D721Med (cell line): ENCODE data around the gene ZNF266.

Experiments used
- DNase-seq: peaks from one replicate; pipeline ENCODE4 v3.0.0; 2011; ENCODE audit warnings: low spot score; ENCODE audit not compliant: insufficient read length
- FAIRE-seq: peaks from 2 replicates; lab custom pipeline; 2011; peaks lifted over from hg19 to GRCh38; lab: Jason Lieb, UNC
- CTCF ChIP-seq: IDR thresholded peaks from 2 replicates; pipeline ENCODE4 v1.5.1; 2012; ENCODE audit warnings: mild to moderate bottlenecking, control low read depth; ENCODE audit not compliant: insufficient read depth; ENCODE audit errors: missing control alignments

ZNF266 gene

GRCh38 chr19:9407827-9408226 lies 27.5 kb downstream of the ZNF266 start:
- TF ChIP-seq CTCF, result no peak
- DNase-seq, result no peak
- no peak for FAIRE-seq

- DNase-seq (peak; percentile 72), FAIRE-seq (no peak)
- TF ChIP-seq CTCF, result no peak
Measured at GRCh38 chr19:9406798-9407352, 28.5 kb downstream of the ZNF266 start.

GRCh38 chr19:9381361-9381785 lies 54.0 kb downstream of the ZNF266 start:
- DNase-seq (no peak), FAIRE-seq (no peak)
- TF ChIP-seq CTCF, result no peak

GRCh38 chr19:9370738-9371619 lies 64.4 kb downstream of the ZNF266 start:
- no peak for FAIRE-seq
- TF ChIP-seq CTCF, result no peak
- no peak for DNase-seq

GRCh38 chr19:9362905-9363304 lies 72.5 kb downstream of the ZNF266 start, which contains the start of gene ZNF177:
TSS of gene ZNF177 (plus strand) at chr19:9363013. CDS start at chr19:9378312, 15,299 bp downstream.
- FAIRE-seq (no peak), DNase-seq (peak; percentile 52)
- TF ChIP-seq CTCF, result no peak
